HG03432 (cell line): Measurements from ENCODE around the gene ADGRV1.
A peak's percentile ranks its signal among the peaks of the same experiment; 100 is the strongest.

Experiments
- ATAC-seq: cut with Tn5 transposase; IDR thresholded peaks from one replicate; pipeline ENCODE4 v1.9.1; 2021; ENCODE audit warnings: mild to moderate bottlenecking, moderate library complexity; ENCODE audit not compliant: unreplicated experiment

The ADGRV1 gene

GRCh38 chr5:91146230-91146629 lies 587.6 kb downstream of the ADGRV1 start:
- ATAC-seq = no peak

GRCh38 chr5:91146905-91147600 lies 588.5 kb downstream of the ADGRV1 start:
- ATAC-seq = no peak

DNA sequence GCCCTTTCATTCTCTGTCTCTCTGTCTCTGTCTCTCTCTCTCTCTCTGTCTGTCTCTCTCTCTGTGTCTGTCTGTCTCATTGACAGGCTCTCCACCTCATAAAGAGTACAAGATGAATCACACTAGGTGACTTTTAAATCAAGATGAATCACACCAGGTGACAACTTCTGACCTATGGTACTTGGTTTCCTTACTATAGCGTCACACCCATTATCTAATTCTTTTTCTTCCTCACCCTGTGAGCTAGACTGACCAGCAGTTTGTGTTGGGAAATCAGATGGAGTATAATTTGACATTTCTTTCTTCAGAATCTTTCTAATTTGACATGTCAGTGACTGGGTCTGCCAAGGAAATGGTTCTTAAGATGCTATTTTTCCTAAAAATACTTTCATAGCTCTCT lies 591.6 kb downstream of the ADGRV1 start:
- ATAC-seq = no peak

DNA sequence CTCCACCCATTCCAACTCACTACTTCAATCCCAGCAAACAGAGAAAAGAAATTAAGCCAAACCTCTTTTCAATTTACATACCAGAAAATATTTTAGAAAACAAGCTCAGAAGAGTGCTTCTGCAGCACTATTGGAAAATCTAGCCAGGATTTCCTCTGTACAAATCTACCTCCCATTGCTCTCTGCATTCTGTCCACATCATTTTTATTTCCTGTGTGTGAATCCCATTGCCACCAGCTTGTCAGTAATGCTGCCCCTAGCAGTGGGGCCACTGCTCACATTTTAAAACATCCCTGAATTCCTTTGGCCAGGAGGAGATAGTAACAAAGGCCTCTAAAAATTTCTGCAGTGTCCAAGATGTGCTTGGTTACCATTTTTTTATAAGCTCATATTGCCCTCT lies 592.0 kb downstream of the ADGRV1 start:
- ATAC-seq = no peak

GRCh38 chr5:91151947-91152346 lies 593.4 kb downstream of the ADGRV1 start:
- ATAC-seq = no peak

DNA sequence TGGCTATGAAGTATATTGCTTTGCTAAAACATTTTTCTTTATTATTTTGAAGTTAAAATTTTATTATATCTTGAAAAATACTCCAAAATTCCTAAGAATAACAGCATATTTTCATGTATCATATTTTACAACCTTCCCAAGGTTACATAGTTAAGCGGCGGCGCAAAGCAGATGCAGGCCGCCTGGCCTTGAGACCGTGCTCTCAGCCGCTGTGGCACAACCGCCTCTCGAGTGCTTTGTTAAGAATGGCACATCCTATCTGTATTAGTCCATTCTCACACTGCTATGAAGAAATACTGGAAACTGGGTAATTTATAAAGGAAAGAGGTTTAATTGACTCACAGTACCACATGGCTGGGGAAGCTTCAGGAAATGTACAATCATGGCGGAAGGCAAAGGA lies 595.7 kb downstream of the ADGRV1 start:
- no peak for ATAC-seq

DNA sequence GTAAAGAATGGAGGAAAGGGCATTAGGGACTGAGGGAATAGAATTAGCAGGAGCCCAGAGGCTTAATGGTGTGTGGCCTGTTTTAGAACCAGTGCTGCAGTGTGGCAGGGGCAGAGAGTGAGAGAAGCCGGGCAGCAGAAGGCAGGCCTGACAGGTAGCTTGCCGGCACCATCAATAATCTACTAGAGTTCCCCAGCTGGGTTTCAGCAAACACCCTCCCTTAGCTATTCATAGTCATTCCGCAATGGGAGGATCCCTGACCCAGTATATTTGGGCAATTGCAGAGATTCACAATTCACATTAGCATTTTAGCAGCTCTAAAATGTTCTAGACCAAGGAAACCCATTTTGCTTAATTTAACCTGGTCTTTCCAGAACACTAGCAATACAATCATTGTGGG lies 596.7 kb downstream of the ADGRV1 start:
- no peak for ATAC-seq

- no peak for ATAC-seq
These were observed 597.6 kb downstream of the ADGRV1 start for GRCh38 chr5:91156242-91156641.

- no peak for ATAC-seq
These were observed 599.4 kb downstream of the ADGRV1 start for GRCh38 chr5:91158011-91158410.

GRCh38 chr5:91159647-91160046 lies 601.0 kb downstream of the ADGRV1 start:
- ATAC-seq = no peak

GRCh38 chr5:91160714-91161285 lies 602.2 kb downstream of the ADGRV1 start:
- ATAC-seq = no peak

DNA sequence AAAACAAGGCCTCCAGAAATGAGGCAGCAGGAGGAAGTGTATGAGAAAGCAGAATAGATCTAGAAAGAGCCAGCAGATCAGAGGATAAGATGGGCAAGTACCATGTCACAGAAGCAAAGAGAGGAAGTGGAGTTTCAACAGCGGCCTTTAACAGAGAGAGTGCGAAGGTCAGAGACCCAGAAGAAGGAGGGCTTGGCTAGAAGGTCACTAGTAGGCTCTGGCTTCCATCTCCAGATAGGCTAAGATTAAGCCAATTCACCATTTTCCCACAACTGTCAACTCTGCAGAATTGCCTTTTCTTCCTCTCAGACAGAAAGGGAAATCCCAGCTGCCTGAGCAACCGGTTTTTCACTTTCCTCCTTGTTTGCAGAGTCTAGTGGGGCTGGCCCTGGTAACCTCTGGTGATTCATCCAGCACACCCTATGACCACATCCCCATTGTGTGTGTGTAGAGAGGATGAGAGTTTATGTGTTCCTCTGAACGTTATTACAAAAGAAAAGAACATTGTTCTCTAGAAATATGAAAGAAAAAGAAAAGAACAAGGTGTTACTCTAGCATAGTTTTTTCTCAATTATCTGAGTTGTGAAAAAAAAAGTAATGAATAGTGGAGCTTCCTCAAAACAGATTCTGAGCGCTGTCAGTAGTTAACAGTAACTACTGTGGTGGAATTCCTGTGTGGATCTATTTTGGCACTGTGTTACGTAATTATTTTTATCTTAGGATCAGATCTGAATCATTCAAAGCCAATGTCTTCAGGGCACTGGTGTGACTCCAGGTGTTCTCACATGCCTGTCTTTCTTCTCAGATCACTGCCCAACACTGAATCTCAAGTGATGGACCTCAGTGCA lies 604.2 kb downstream of the ADGRV1 start:
- peak; percentile 99 for ATAC-seq

DNA sequence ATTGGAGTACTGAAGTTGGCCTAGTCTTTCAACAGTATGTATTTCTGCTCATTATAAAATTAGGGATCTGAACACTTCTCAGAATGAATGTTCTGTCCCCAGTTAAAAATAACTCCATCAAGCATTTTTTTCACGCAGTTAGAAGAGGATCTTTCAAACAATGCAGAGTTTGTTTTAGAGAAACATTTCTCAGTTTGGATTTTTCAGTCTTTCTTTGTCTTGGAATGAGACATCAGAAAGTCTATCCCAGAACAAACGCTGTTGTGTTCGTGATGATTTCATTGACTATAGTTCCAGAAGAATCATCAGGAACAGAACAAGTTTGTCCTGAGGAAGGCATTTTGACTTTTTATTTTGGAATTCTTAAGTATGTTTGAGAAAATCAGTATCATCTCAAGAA lies 605.8 kb downstream of the ADGRV1 start:
- no peak for ATAC-seq

- no peak for ATAC-seq
These were observed 607.6 kb downstream of the ADGRV1 start for GRCh38 chr5:91166059-91166807.

DNA sequence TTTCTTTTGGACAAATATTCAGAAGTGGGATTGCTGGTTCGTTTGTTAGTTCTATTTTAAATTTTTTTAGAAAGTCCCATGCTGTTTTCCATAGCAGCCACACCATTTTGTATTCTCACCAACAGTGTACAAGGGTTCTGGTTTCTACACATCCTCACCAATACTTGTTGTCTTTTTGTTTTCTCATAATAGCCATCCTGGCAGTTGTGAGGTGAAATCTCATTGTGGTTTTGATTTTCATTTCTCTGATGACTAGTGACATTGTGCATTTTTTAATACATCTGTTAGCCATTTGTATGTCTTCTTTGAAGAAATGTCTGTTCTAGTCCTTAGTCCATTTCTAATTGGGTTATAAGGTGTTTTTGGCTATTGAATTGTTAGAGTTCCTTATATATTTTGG lies 610.3 kb downstream of the ADGRV1 start:
- ATAC-seq = no peak

- peak; percentile 46 for ATAC-seq
These were observed 611.7 kb downstream of the ADGRV1 start for GRCh38 chr5:91170266-91170665.

DNA sequence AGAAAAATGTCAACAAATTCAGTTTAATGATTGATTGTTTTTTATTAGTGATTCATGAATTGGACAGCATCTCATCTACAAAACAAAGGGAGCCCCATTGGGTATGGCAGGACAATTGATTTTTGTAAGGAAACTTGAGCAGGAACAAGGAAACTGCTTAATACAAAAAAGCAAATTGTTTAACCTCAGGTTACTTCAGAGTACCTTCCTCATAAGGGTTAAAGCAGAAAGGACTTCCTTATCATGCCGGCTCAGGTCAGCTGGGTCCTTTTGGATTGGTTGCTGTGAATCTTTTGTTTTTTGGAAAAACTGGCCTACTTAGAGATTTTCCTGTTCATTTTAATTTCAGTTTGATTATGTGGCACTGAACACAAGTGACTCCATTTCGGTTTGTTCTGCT lies 612.7 kb downstream of the ADGRV1 start:
- ATAC-seq = no peak

DNA sequence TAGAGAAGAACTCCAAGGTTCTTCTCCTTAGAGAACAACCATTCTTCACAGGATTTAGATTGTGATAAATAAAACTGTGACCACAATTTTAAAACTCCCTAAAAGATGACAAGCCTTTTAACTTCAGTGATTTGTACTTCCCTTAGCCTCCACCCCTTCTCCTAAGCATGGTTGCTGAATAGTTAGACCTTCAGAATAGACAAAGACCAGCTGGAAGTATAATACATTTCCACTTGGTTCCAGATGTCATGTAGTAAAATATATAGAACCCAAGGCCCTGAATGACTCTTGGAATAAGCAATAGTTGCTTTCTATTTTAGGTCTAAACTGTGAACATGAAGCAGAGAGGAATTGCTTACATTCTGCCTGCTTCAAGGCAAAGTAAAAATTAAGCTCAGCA lies 615.8 kb downstream of the ADGRV1 start:
- no peak for ATAC-seq

DNA sequence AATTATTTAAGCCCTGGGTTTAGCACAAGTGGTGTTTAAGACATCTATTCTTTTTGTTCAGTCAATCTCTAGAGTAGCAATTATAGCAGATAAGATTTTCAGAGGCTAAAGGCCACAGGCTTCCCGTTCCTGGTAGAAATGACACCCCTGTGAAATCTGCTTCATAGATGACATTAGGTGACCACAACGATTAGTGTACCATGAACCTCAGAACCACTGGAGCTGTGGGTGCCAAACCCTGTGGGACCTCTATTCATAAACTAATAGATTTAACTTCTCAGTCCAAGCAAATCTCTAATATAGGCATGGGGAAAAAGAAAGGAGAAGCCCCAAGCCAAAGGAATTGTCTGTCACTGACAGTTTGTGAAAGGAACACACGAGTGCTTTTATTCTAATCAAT lies 617.1 kb downstream of the ADGRV1 start:
- ATAC-seq = peak; percentile 65

DNA sequence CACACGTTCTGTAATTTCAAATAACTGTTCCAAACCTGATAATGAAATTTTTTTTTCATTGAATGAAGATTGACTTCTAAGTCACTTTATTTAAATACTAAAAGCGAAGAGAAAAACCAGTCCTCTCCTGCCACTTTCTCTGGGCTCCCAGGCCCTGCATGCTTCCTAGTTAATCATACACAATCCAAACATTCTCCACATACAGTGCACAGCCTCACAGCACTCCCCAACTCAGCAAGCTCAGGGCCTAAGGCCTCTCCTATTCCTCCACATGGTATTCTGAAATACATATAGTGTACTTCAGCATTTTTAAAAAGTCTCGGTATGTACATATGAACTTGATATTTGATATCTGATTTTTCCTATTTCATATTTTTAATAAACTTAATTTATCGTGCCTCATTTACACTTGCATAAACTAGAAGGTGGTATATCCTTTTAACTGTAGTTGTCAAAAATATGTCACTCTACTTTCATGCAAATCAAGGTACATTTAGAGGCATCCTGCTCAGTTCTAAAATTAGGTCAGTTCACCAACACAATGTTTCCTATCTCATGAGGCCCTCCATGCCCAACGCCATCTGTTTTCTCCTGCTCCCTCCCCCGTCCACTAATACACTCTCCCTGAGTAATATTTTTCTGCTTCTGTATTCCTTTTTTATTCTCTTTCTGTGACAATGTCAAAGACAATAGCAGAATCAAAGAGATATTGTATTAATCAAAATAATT lies 617.9 kb downstream of the ADGRV1 start:
- no peak for ATAC-seq

- ATAC-seq = no peak
These were observed 618.5 kb downstream of the ADGRV1 start for GRCh38 chr5:91177085-91177484.
